Astrocyte (in vitro differentiated cells and primary cell): ENCODE measurements around the gene PROSER2. TPM values are rescaled to one million over a fixed set of nuclear protein-coding genes. Genes with fewer than 3 reads are reported as not detected.
A peak's percentile ranks its signal among the peaks of the same experiment; 100 is the strongest.

ENCODE experiments used
- DNase-seq: peaks from one replicate; pipeline ENCODE4 v3.0.0-alpha.2; 2010; ENCODE audit warnings: low read depth
- FAIRE-seq: peaks from 2 replicates; lab custom pipeline; 2011; peaks lifted over from hg19 to GRCh38; lab: Jason Lieb, UNC
- H2AFZ ChIP-seq: 2 replicates; pipeline ENCODE4 v1.6.0; 2012; ENCODE audit warnings: low read depth, low read length, inconsistent platforms
- H3K27ac ChIP-seq: 2 replicates; pipeline ENCODE4 v1.5.1; 2011; ENCODE audit warnings: low read depth, low read length, inconsistent platforms
- H3K27me3 ChIP-seq: 2 replicates; pipeline ENCODE4 v1.6.0; 2011; ENCODE audit warnings: low read length, inconsistent platforms; ENCODE audit not compliant: insufficient read depth
- H3K36me3 ChIP-seq: 2 replicates; pipeline ENCODE4 v1.5.1; 2011; ENCODE audit warnings: low read length, inconsistent platforms; ENCODE audit not compliant: insufficient read depth
- H3K4me1 ChIP-seq: 2 replicates; pipeline ENCODE4 v1.5.1; 2011; ENCODE audit warnings: low read length, inconsistent platforms; ENCODE audit not compliant: insufficient read depth
- H3K4me2 ChIP-seq: 2 replicates; pipeline ENCODE4 v1.6.0; 2012; ENCODE audit warnings: low read length, inconsistent platforms
- H3K4me3 ChIP-seq: 2 replicates; pipeline ENCODE4 v1.5.1; 2011; ENCODE audit warnings: low read depth, mild to moderate bottlenecking, low read length, inconsistent platforms; ENCODE audit not compliant: insufficient read depth
- H3K79me2 ChIP-seq: 2 replicates; pipeline ENCODE4 v1.6.0; 2012; ENCODE audit warnings: mild to moderate bottlenecking, low read length, inconsistent platforms; ENCODE audit not compliant: insufficient read depth
- H3K9ac ChIP-seq: 2 replicates; pipeline ENCODE4 v1.6.0; 2012; ENCODE audit warnings: mild to moderate bottlenecking, low read length, inconsistent platforms
- H3K9me3 ChIP-seq: 2 replicates; pipeline ENCODE4 v1.5.1; 2012; ENCODE audit warnings: low read depth, mild to moderate bottlenecking, low read length, inconsistent platforms; ENCODE audit not compliant: insufficient read depth
- H4K20me1 ChIP-seq: 2 replicates; pipeline ENCODE4 v1.6.0; 2012; ENCODE audit warnings: low read length, inconsistent platforms; ENCODE audit not compliant: insufficient read depth
- H3K27ac Mint-ChIP-seq: one replicate; pipeline ENCODE4 v1.8.0; 2021; ENCODE audit warnings: mild to moderate bottlenecking, mixed read lengths; ENCODE audit not compliant: unreplicated experiment
- H3K27me3 Mint-ChIP-seq: one replicate; pipeline ENCODE4 v1.8.0; 2021; ENCODE audit warnings: low read depth, mixed read lengths; ENCODE audit not compliant: unreplicated experiment
- H3K36me3 Mint-ChIP-seq: one replicate; pipeline ENCODE4 v1.8.0; 2021; ENCODE audit warnings: low read depth, mixed read lengths; ENCODE audit not compliant: unreplicated experiment
- H3K4me1 Mint-ChIP-seq: one replicate; pipeline ENCODE4 v1.8.0; 2021; ENCODE audit warnings: low read depth, mixed read lengths; ENCODE audit not compliant: unreplicated experiment
- H3K4me3 Mint-ChIP-seq: one replicate; pipeline ENCODE4 v1.8.0; 2021; ENCODE audit warnings: mild to moderate bottlenecking, moderate library complexity, mixed read lengths; ENCODE audit not compliant: unreplicated experiment
- H3K9me3 Mint-ChIP-seq: one replicate; pipeline ENCODE4 v1.8.0; 2021; ENCODE audit warnings: mild to moderate bottlenecking, mixed read lengths; ENCODE audit not compliant: unreplicated experiment
- EZH2 ChIP-seq: IDR thresholded peaks from 2 replicates; pipeline ENCODE4 v1.6.1; 2012; ENCODE audit warnings: mild to moderate bottlenecking, low read length, inconsistent platforms; ENCODE audit not compliant: insufficient read depth
- total RNA-seq: library from RNA; stranded (reverse); gene quantifications from 2 replicates; pipeline ENCODE4 v1.2.1, GENCODE V29; 2021
- TF ChIP-seq, protein P1 (sequence below): IDR thresholded peaks from 2 replicates; pipeline ENCODE4 v1.5.1; 2011; ENCODE audit warnings: low read depth, mild to moderate bottlenecking, inconsistent platforms, low read length, moderate library complexity; ENCODE audit not compliant: insufficient read depth

The PROSER2 gene
- total RNA-seq, 1 donor from 2014 or later, result 12.1 TPM

DNA sequence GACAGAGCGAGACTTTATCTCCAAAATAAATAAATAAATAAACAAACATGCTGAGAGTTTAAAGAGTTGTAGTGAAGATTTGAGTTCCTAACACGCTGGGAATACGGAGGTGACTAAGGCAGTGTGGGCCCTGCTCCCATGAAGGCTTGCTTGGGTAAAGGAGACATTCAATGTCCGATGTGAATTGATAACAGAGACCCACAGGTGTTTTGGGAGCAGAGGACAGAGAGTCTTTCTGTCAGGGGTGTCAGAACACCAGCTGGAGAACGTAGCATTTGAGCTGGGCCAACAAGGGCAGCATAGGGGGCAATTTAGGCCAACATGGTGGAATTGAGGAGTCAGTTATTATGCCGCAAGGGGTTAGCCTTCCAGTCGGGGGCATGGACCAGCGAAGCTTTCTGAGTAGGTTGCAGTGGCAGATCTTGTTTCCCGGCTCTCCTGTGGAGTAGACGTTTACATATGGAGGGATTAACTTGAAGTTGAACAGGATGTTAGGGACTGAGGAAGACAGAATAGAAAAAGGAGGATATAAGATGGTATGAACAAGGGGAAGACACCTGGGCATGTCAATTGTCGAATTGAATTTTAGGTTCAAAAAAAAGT lies 5.6 kb downstream of the PROSER2 start:
- FAIRE-seq, result no peak
- H3K79me2 ChIP-seq, result peaks cover 18% of the 10 kb centered on the region
- H3K4me1 Mint-ChIP-seq, result peaks cover 20% of the 10 kb centered on the region

DNA sequence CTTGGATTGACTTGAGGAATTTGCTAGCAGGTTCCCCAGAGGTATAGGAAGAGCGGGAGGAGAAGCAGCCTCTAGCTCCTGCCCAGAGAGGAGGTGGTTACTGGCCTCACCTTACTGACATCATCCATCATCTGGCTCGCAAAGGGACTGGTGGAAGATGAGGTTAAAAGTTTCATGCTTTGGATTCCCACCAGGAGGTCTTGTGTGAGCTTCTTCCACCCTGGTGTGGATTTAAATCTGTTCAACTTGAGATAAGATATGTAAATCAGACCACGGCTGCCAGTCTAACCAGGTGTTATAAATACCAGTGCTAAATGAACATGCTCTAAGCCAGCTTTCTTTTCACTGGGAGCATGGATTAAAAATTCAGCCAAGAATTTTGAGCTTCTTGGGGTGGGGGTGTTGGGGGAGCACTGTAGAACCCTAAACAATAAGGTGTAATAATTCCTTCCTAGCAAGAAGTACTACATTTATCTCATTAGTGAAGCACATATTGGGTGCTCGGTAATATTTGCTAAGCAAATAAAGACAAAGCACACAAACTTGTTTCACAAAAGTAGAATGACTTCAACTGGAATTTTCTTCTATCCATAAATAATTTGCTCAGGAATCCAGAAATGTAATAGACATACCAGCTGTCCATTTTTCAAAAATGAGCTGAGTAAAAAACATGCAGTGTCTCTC lies 7.8 kb downstream of the PROSER2 start:
- Histone ChIP-seq H2AFZ (no peak overlapping the region), H4K20me1 (peaks cover 7% of the 10 kb centered on the region), H3K36me3 (no peaks in the 10 kb centered on the region), H3K4me1 (no peaks in the 10 kb centered on the region), H3K79me2 (peaks cover 12% of the 10 kb centered on the region), H3K4me2 (no peak overlapping the region), H3K27ac (no peak overlapping the region), H3K4me3 (no peak overlapping the region), H3K9ac (no peak overlapping the region), H3K27me3 (no peaks in the 10 kb centered on the region), H3K9me3 (no peaks in the 10 kb centered on the region)
- TF ChIP-seq, protein P1, sequence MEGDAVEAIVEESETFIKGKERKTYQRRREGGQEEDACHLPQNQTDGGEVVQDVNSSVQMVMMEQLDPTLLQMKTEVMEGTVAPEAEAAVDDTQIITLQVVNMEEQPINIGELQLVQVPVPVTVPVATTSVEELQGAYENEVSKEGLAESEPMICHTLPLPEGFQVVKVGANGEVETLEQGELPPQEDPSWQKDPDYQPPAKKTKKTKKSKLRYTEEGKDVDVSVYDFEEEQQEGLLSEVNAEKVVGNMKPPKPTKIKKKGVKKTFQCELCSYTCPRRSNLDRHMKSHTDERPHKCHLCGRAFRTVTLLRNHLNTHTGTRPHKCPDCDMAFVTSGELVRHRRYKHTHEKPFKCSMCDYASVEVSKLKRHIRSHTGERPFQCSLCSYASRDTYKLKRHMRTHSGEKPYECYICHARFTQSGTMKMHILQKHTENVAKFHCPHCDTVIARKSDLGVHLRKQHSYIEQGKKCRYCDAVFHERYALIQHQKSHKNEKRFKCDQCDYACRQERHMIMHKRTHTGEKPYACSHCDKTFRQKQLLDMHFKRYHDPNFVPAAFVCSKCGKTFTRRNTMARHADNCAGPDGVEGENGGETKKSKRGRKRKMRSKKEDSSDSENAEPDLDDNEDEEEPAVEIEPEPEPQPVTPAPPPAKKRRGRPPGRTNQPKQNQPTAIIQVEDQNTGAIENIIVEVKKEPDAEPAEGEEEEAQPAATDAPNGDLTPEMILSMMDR, result no peak
- TF ChIP-seq EZH2, result no peak
- peaks cover 10% of the 10 kb centered on the region for H3K4me1 Mint-ChIP-seq
- H3K4me3 Mint-ChIP-seq, result no peak overlapping the region
- H3K27me3 Mint-ChIP-seq, result no peaks in the 10 kb centered on the region
- peak overlapping the region; percentile 35 for H3K27ac Mint-ChIP-seq
- DNase-seq, result peak; percentile 43
- FAIRE-seq, result no peak
- H3K9me3 Mint-ChIP-seq, result no peaks in the 10 kb centered on the region
- H3K36me3 Mint-ChIP-seq, result no peaks in the 10 kb centered on the region

More for the DNA sequence above, 5.6 kb downstream of the PROSER2 start:
- Histone ChIP-seq H4K20me1 (peaks cover 7% of the 10 kb centered on the region), H3K36me3 (no peaks in the 10 kb centered on the region), H3K4me1 (peaks cover 4% of the 10 kb centered on the region), H3K27ac (no peak overlapping the region), H3K4me3 (no peak overlapping the region), H3K9me3 (no peaks in the 10 kb centered on the region), H3K9ac (no peak overlapping the region), H2AFZ (no peak overlapping the region), H3K27me3 (no peaks in the 10 kb centered on the region), H3K4me2 (no peak overlapping the region)
- peaks cover 2% of the 10 kb centered on the region for H3K36me3 Mint-ChIP-seq
- H3K27ac Mint-ChIP-seq, result no peak overlapping the region
- no peaks in the 10 kb centered on the region for H3K9me3 Mint-ChIP-seq
- DNase-seq, result no peak
- no peak overlapping the region for H3K4me3 Mint-ChIP-seq
- TF ChIP-seq, protein P1, result no peak
- H3K27me3 Mint-ChIP-seq, result no peaks in the 10 kb centered on the region

DNA sequence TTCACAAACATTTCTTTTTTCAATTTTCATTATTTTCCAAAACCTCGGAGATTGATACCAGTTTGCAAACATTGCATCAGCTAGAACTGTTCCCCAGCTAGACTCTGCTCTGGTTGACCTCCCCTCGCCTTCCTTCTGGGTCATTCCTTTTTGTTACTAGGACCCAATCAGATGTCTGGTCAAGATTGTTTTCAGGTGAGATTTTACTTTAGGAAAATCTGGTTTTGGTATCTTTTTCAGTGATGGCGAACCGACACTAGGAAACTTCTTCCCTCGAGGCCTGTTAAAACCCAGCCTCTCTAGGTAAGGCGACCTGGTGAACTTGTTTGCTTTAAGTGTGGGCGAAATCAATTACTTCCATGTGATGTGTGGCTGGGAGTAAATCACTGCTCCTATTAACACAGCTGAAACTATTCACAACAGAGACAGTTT lies 8.4 kb downstream of the PROSER2 start:
- no peak overlapping the region for H3K4me3 ChIP-seq
- H3K36me3 Mint-ChIP-seq, result no peaks in the 10 kb centered on the region
- TF ChIP-seq EZH2, result no peak
- TF ChIP-seq, protein P1, result no peak
- no peak overlapping the region for H3K4me2 ChIP-seq
- H3K9me3 ChIP-seq, result no peaks in the 10 kb centered on the region
- H3K27me3 ChIP-seq, result no peaks in the 10 kb centered on the region
- H3K4me1 Mint-ChIP-seq, result peaks cover 10% of the 10 kb centered on the region
- H3K27me3 Mint-ChIP-seq, result no peaks in the 10 kb centered on the region
- no peaks in the 10 kb centered on the region for H3K36me3 ChIP-seq
- no peak overlapping the region for H3K27ac ChIP-seq
- H3K9ac ChIP-seq, result no peak overlapping the region
- H2AFZ ChIP-seq, result no peak overlapping the region
- H3K79me2 ChIP-seq, result peaks cover 10% of the 10 kb centered on the region
- no peaks in the 10 kb centered on the region for H3K4me1 ChIP-seq
- no peaks in the 10 kb centered on the region for H3K9me3 Mint-ChIP-seq
- H4K20me1 ChIP-seq, result peaks cover 7% of the 10 kb centered on the region
- DNase-seq (no peak), FAIRE-seq (no peak)
- H3K4me3 Mint-ChIP-seq, result no peak overlapping the region
- peak overlapping the region; percentile 35 for H3K27ac Mint-ChIP-seq
